HCT116 (cell line): Measurements from ENCODE around the gene FLVCR2. TPM values are rescaled to one million over a fixed set of nuclear protein-coding genes. Genes with fewer than 3 reads are reported as not detected.
A peak's percentile ranks its signal among the peaks of the same experiment; 100 is the strongest.

Experiments used
- ATAC-seq: fragments of 200-7000 bp; cut with Tn5 transposase; 2 replicates; pipeline ENCODE4 v1.9.1; 2020; ENCODE audit warnings: mild to moderate bottlenecking, moderate library complexity
- BruUV-seq: library from RNA; stranded (reverse); fragments of 400-500 nt; replicated peaks from 2 replicates; lab custom pipeline; 2021; lab: Mats Ljungman, UMichigan
- CTCF ChIA-PET: fragments of 300-600 bp; sonication (Branson Sonifier 250); formaldehyde crosslinking; loops from one replicate; lab custom pipeline; 2021; ENCODE audit warnings: antibody characterized with exemption; lab: Charles Lee
- POLR2A ChIA-PET: fragments of 300-600, 350-600 bp; sonication (Branson Sonifier 250); formaldehyde crosslinking; loops from one replicate; lab custom pipeline; 2021; ENCODE audit warnings: antibody characterized with exemption; lab: Charles Lee
- RAD21 ChIA-PET, 2 experiments: fragments of 300-600 bp; sonication (Branson Sonifier 250); formaldehyde crosslinking; loops; one replicate each; lab custom pipeline; 2023; ENCODE audit warnings: low total read pairs in 2 of 2; ENCODE audit not compliant: uncharacterized antibody in 2 of 2, unreplicated experiment in 2 of 2, low non-redundant PET in 1 of 2; lab: Charles Lee
- DNase-seq: peaks from one replicate; pipeline ENCODE4 v3.0.0-alpha.2; 2010; ENCODE audit warnings: low read depth, low spot score
- H2AFZ ChIP-seq: fragments of 200-600 bp; shearing (Covaris generic), sonication (generic); 2 replicates; pipeline ENCODE4 v1.6.1; 2017; ENCODE audit warnings: low read depth, mixed run types, mixed read lengths, antibody characterized with exemption, low read length; ENCODE audit not compliant: poor library complexity, severe bottlenecking
- H3K27ac ChIP-seq: 2 replicates; pipeline ENCODE4 v1.5.1; 2012; ENCODE audit warnings: low read depth, low read length
- H3K27me3 ChIP-seq: fragments of 200-600 bp; sonication (generic); 2 replicates; pipeline ENCODE4 v1.6.1; 2016; ENCODE audit warnings: mixed run types, low read length, mixed read lengths; ENCODE audit not compliant: insufficient read depth
- H3K36me3 ChIP-seq, 2 experiments: fragments of 200-500 bp in 1 of 2; fragments of 200-600 bp in 1 of 2; sonication (Bioruptor generic) in 1 of 2; sonication (generic) in 1 of 2; 2 replicates each; pipeline versions ENCODE4 v1.5.1 to v1.6.1; 2014 to 2016; ENCODE audit warnings: low read length in 2 of 2, inconsistent platforms in 1 of 2, mixed read lengths in 1 of 2, mixed run types in 1 of 2; ENCODE audit not compliant: insufficient read depth in 2 of 2, control insufficient read depth in 1 of 2
- H3K4me1 ChIP-seq, 2 experiments: fragments of 200-600 bp in 1 of 2; sonication (generic) in 1 of 2; 2 replicates each; pipeline versions ENCODE4 v1.5.1 to v1.6.1; 2012 to 2017; ENCODE audit warnings: low read length in 2 of 2, inconsistent platforms in 1 of 2, mild to moderate bottlenecking in 1 of 2, mixed read lengths in 1 of 2, mixed run types in 1 of 2, moderate library complexity in 1 of 2; ENCODE audit not compliant: insufficient read depth in 2 of 2, control insufficient read depth in 1 of 2
- H3K4me2 ChIP-seq: fragments of 200-600 bp; sonication (generic); 2 replicates; pipeline ENCODE4 v1.6.1; 2017; ENCODE audit warnings: mixed run types, low read length, mixed read lengths
- H3K4me3 ChIP-seq, 2 experiments: fragments of 200-600 bp in 1 of 2; sonication (generic) in 1 of 2; replicated peaks in 1 of 2; 2 replicates each; pipeline ENCODE4 v1.5.1; 2011 to 2016; ENCODE audit warnings: low read length in 2 of 2, control low read depth in 1 of 2, low read depth in 1 of 2, mild to moderate bottlenecking in 1 of 2, mixed read lengths in 1 of 2, mixed run types in 1 of 2
- H3K79me2 ChIP-seq: fragments of 200-600 bp; sonication (generic); 2 replicates; pipeline ENCODE4 v1.6.1; 2017; ENCODE audit warnings: mild to moderate bottlenecking, mixed run types, low read length, moderate library complexity, mixed read lengths; ENCODE audit not compliant: insufficient read depth
- H3K9ac ChIP-seq: fragments of 200-600 bp; sonication (generic); 2 replicates; pipeline ENCODE4 v1.6.1; 2016; ENCODE audit warnings: low read length, mixed read lengths
- H3K9me2 ChIP-seq: fragments of 200-600 bp; sonication (generic), shearing (Covaris generic); 2 replicates; pipeline ENCODE4 v1.6.1; 2017; ENCODE audit warnings: mixed run types, mild to moderate bottlenecking, moderate library complexity; ENCODE audit not compliant: insufficient read depth
- H3K9me3 ChIP-seq, 2 experiments: fragments of 200-500 bp in 1 of 2; fragments of 200-600 bp in 1 of 2; sonication (Bioruptor generic) in 1 of 2; sonication (generic) in 1 of 2; 2 replicates each; pipeline ENCODE4 v1.6.1; 2014 to 2017; ENCODE audit warnings: low read length in 2 of 2, mixed read lengths in 2 of 2, inconsistent platforms in 1 of 2, low read depth in 1 of 2, mild to moderate bottlenecking in 1 of 2, mixed run types in 1 of 2, moderate library complexity in 1 of 2; ENCODE audit not compliant: control insufficient read depth in 1 of 2, insufficient read depth in 1 of 2
- H4K20me1 ChIP-seq: fragments of 200-600 bp; sonication (generic), shearing (Covaris generic); 2 replicates; pipeline ENCODE4 v1.6.1; 2017; ENCODE audit warnings: mixed run types, mild to moderate bottlenecking, moderate library complexity; ENCODE audit not compliant: insufficient read depth
- ELF1 ChIP-seq: IDR thresholded peaks from 2 replicates; pipeline ENCODE4 v1.6.1; 2012; ENCODE audit warnings: low read depth, borderline replicate concordance
- EZH2 ChIP-seq: fragments of 200-600 bp; sonication (generic); IDR thresholded peaks from 2 replicates; pipeline ENCODE4 v1.6.1; 2017; ENCODE audit warnings: antibody characterized with exemption, mixed run types
- EZH2phosphoT487 ChIP-seq: fragments of 200-600 bp; IDR thresholded peaks from 2 replicates; pipeline ENCODE4 v1.6.1; 2018; ENCODE audit warnings: antibody characterized with exemption, borderline replicate concordance
- FOSL1 ChIP-seq: IDR thresholded peaks from 2 replicates; pipeline ENCODE4 v1.6.1; 2012; ENCODE audit warnings: low read depth
- MAX ChIP-seq: IDR thresholded peaks from 2 replicates; pipeline ENCODE4 v1.6.1; 2012
- POLR2AphosphoS5 ChIP-seq: IDR thresholded peaks from 2 replicates; pipeline ENCODE4 v1.6.1; 2011; ENCODE audit warnings: mild to moderate bottlenecking, low read depth, low read length, moderate library complexity
- SIN3A ChIP-seq: IDR thresholded peaks from 2 replicates; pipeline ENCODE4 v1.6.1; 2012; ENCODE audit warnings: low read depth
- SP1 ChIP-seq: IDR thresholded peaks from 2 replicates; pipeline ENCODE4 v1.6.1; 2012; ENCODE audit warnings: low read depth
- ZBTB33 ChIP-seq: IDR thresholded peaks from 2 replicates; pipeline ENCODE4 v1.6.1; 2011; ENCODE audit warnings: mild to moderate bottlenecking, low read length, moderate library complexity; ENCODE audit not compliant: insufficient replicate concordance; ENCODE audit errors: extremely low read depth
- ZFX ChIP-seq: fragments of 450-650 bp; IDR thresholded peaks from 2 replicates; pipeline ENCODE4 v1.6.1; 2017
- intact Hi-C: fragments of 100-400 bp; cut with micrococcal nuclease; formaldehyde crosslinking; loops from 2 replicates; pipeline ENCODE4 v1.10.0; 2022
- total RNA-seq: library from RNA; stranded (reverse); gene quantifications from one replicate; pipeline ENCODE4 v1.2.1, GENCODE V29; 2021; ENCODE audit not compliant: unreplicated experiment
- TF ChIP-seq, protein P1 (sequence below), 3 experiments: fragments of 200-600 bp in 1 of 3; sonication (generic) in 1 of 3; IDR thresholded peaks in 2 of 3; conservative IDR thresholded peaks in 1 of 3; 2 replicates each; pipeline ENCODE4 v1.5.1; 2012 to 2017; ENCODE audit warnings: low read depth in 2 of 3, low read length in 2 of 3, antibody characterized with exemption in 1 of 3, borderline replicate concordance in 1 of 3, control low read depth in 1 of 3, mild to moderate bottlenecking in 1 of 3, mixed read lengths in 1 of 3, mixed run types in 1 of 3, moderate library complexity in 1 of 3; ENCODE audit not compliant: insufficient read depth in 1 of 3
- TF ChIP-seq, protein P2 (sequence below): IDR thresholded peaks from 2 replicates; pipeline ENCODE4 v1.6.1; 2012

The FLVCR2 gene
- total RNA-seq, 1 experiment from 2014 or later: 0.84 TPM

DNA sequence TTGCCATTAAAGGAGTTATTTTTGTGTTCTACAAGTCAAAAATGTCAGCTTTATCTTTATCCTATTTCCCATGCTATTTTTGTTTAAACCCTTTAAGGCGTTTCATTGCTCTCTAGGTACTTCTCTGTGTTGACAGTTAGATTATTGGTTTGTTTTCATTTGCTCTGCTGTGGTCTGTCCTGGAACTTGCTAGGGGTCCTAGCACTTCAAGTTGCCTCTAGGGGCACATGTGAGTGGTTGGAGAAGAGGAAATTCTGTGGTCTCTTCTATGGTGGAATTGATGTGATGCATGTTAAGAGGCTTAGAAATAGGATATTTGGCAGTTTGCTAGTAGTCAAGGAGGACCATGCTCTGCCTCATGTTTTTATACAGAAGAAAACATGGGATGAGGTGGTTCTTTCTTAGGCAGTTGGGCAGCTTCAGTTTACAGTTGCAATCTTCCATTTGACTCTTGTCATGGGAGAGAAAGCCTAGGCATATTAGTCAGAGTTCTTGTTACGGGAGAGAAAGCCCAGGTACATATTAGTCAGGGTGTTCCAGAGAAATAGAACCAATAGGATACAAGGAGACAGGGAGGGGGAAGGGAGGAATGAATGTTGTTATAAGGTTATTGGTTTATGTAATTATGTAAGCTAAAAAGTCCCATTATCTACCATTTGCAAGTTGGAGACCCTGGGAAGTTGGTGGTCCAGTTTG lies 97.0 kb downstream of the FLVCR2 start:
- intact Hi-C loops: no loop called here
- H3K79me2 ChIP-seq: peaks cover 13% of the 10 kb centered on the region
- no peaks in the 10 kb centered on the region for H3K27me3 ChIP-seq
- ATAC-seq: peak; percentile 67
- H3K4me3 ChIP-seq: no peak overlapping the region
- BruUV-seq: no TSS peak
- TF ChIP-seq, protein P1, sequence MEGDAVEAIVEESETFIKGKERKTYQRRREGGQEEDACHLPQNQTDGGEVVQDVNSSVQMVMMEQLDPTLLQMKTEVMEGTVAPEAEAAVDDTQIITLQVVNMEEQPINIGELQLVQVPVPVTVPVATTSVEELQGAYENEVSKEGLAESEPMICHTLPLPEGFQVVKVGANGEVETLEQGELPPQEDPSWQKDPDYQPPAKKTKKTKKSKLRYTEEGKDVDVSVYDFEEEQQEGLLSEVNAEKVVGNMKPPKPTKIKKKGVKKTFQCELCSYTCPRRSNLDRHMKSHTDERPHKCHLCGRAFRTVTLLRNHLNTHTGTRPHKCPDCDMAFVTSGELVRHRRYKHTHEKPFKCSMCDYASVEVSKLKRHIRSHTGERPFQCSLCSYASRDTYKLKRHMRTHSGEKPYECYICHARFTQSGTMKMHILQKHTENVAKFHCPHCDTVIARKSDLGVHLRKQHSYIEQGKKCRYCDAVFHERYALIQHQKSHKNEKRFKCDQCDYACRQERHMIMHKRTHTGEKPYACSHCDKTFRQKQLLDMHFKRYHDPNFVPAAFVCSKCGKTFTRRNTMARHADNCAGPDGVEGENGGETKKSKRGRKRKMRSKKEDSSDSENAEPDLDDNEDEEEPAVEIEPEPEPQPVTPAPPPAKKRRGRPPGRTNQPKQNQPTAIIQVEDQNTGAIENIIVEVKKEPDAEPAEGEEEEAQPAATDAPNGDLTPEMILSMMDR (IDR thresholded peaks at IDR 0.05 in 2 of 3, conservative IDR thresholded peaks at IDR 0.05 in 1 of 3; ENCODE audit: borderline replicate concordance in 1 of 3, insufficient read depth in 1 of 3, low read depth in 2 of 3, low read length in 2 of 3): peak in 2 of 3 experiments; percentile 24 to 39; a peak in 3 of 6 replicates
- TF ChIP-seq SP1: no peak
- H3K9me3 ChIP-seq: no peaks in the 10 kb centered on the region
- ChIA-PET POLR2A (no interaction called here), CTCF (interaction anchor here (0.9 to 1.3 kb wide), 3 partner anchors 21 to 231 kb away, joined by 3 to 4 read pairs (median 3); no protein-coding TSS in a partner anchor), RAD21 (no interaction called here)
- H3K36me3 ChIP-seq: peaks cover 0 to 4% of the 10 kb centered on the region in 2 experiments; a peak in 2 of 4 replicates
- no peak overlapping the region for H2AFZ ChIP-seq
- H3K4me1 ChIP-seq: no peaks in the 10 kb centered on the region
- H3K27ac ChIP-seq: no peak overlapping the region
- H3K9me2 ChIP-seq: no peaks in the 10 kb centered on the region
- H3K4me2 ChIP-seq: no peak overlapping the region
- no peak for DNase-seq
- no peak overlapping the region for H3K9ac ChIP-seq
- no peaks in the 10 kb centered on the region for H4K20me1 ChIP-seq

DNA sequence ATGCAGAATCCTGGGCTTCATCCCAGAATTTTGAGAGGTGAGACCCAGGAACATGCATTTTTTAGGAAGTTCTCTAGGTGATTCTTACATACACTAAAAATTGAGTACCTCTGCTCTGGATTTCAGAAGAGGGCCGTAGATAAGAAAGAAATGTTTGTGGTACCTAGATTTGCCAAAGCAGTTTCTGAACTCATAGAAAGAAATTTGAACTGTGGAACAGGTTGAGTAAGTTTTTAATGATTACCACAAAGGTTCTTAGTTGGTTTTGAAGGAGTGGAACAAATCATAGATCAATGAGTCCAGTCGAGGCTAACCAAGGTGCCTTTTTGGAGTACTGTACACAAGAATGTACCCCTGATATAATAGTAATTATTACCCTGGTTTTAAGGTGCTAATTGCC lies 107.5 kb downstream of the FLVCR2 start:
- intact Hi-C loops: no loop called here
- Histone ChIP-seq H3K27me3 (no peaks in the 10 kb centered on the region), H3K36me3 (peaks cover 5 to 21% of the 10 kb centered on the region in 2 experiments; a peak in 3 of 4 replicates), H3K27ac (no peak overlapping the region), H4K20me1 (no peaks in the 10 kb centered on the region), H3K4me3 (no peak overlapping the region), H3K9ac (no peak overlapping the region), H3K9me3 (no peaks in the 10 kb centered on the region), H3K9me2 (no peaks in the 10 kb centered on the region), H3K4me2 (no peak overlapping the region), H3K4me1 (no peaks in the 10 kb centered on the region), H2AFZ (no peak overlapping the region), H3K79me2 (no peaks in the 10 kb centered on the region)
- CTCF ChIA-PET: interaction anchor here (0.9 kb wide), 1 partner anchor 23 kb away, joined by 3 read pairs; no protein-coding TSS in a partner anchor
- POLR2A ChIA-PET: no interaction called here
- RAD21 ChIA-PET: no interaction called here
- ATAC-seq: no peak
- no peak for DNase-seq
- no TSS peak for BruUV-seq
- TF ChIP-seq, protein P2, sequence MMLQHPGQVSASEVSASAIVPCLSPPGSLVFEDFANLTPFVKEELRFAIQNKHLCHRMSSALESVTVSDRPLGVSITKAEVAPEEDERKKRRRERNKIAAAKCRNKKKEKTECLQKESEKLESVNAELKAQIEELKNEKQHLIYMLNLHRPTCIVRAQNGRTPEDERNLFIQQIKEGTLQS: no peak
- TF ChIP-seq FOSL1: no peak
- TF ChIP-seq ELF1: no peak
- TF ChIP-seq EZH2phosphoT487: no peak
- no peak for TF ChIP-seq POLR2AphosphoS5
- TF ChIP-seq SIN3A: no peak
- no peak for TF ChIP-seq EZH2
- TF ChIP-seq MAX: no peak
- TF ChIP-seq SP1: no peak
- no peak for TF ChIP-seq ZBTB33
- TF ChIP-seq ZFX: no peak
